ENCODE results near the gene KLF6.
"Not testable (repeated sequence)": the region's sequence is repeated elsewhere in the genome, so short reads cannot be mapped to it uniquely, and the experiment has no call there.

- TF ChIP-seq POLR2A, POLR2AphosphoS5, TAF1 (IDR thresholded peaks at IDR 0.05; ENCODE audit: low read depth, low read length): not testable (repeated sequence)
Observed at GRCh38 chr10:3732183-3732582, 52.8 kb downstream of the KLF6 start.
